Caco-2 (cell line): Measurements from ENCODE around the gene EGFR. TPM values are rescaled to one million over a fixed set of nuclear protein-coding genes. Genes with fewer than 3 reads are reported as not detected.
A peak's percentile ranks its signal among the peaks of the same experiment; 100 is the strongest.

ENCODE experiments used
- Bru-seq: library from RNA; stranded (reverse); fragments of 400-500 nt; gene quantifications from one replicate; lab custom pipeline; 2021; lab: Mats Ljungman, UMichigan
- BruChase-seq, 2 experiments: library from RNA; stranded (reverse); fragments of 400-500 nt; gene quantifications; one replicate each; lab custom pipeline; 2021; lab: Mats Ljungman, UMichigan
- BruUV-seq: library from RNA; stranded (reverse); fragments of 400-500 nt; replicated peaks from 2 replicates; lab custom pipeline; 2021; lab: Mats Ljungman, UMichigan
- CTCF ChIA-PET: fragments of 300-600 bp; sonication (Branson Sonifier 250); formaldehyde crosslinking; loops from one replicate; lab custom pipeline; 2022; ENCODE audit warnings: antibody characterized with exemption; lab: Charles Lee
- POLR2A ChIA-PET: fragments of 300-600 bp; sonication (Branson Sonifier 250); formaldehyde crosslinking; loops from one replicate; lab custom pipeline; 2022; ENCODE audit warnings: antibody characterized with exemption; lab: Charles Lee
- DNase-seq, 2 experiments: peaks; one replicate each; pipeline versions ENCODE4 v3.0.0 to v3.0.0-alpha.2; 2020 to 2022
- H3K27me3 ChIP-seq: replicated peaks from 2 replicates; pipeline ENCODE4 v1.6.0; 2011; ENCODE audit warnings: low read length; ENCODE audit not compliant: control insufficient read depth, insufficient read depth
- H3K36me3 ChIP-seq: 2 replicates; pipeline ENCODE4 v1.5.1; 2011; ENCODE audit warnings: low read length; ENCODE audit not compliant: control insufficient read depth, insufficient read depth
- H3K4me1 ChIP-seq: fragments of 250-450 bp; sonication (Bioruptor Pico); 2 replicates; pipeline ENCODE4 v1.5.1; 2020; ENCODE audit warnings: mild to moderate bottlenecking
- H3K4me3 ChIP-seq: 2 replicates; pipeline ENCODE4 v1.5.1; 2011; ENCODE audit warnings: low read depth, mild to moderate bottlenecking, control low read depth, low read length
- H3K9me3 ChIP-seq: fragments of 250-450 bp; sonication (Bioruptor Pico); 2 replicates; pipeline ENCODE4 v1.5.1; 2020; ENCODE audit warnings: mild to moderate bottlenecking, moderate library complexity
- H3K27ac Mint-ChIP-seq: one replicate; pipeline ENCODE4 v1.8.0; 2022; ENCODE audit warnings: mixed read lengths; ENCODE audit not compliant: unreplicated experiment
- H3K27me3 Mint-ChIP-seq: one replicate; pipeline ENCODE4 v1.8.0; 2022; ENCODE audit warnings: mixed read lengths; ENCODE audit not compliant: insufficient read depth, unreplicated experiment
- H3K36me3 Mint-ChIP-seq: one replicate; pipeline ENCODE4 v1.8.0; 2022; ENCODE audit warnings: mild to moderate bottlenecking, mixed read lengths; ENCODE audit not compliant: insufficient read depth, unreplicated experiment
- H3K4me1 Mint-ChIP-seq: one replicate; pipeline ENCODE4 v1.8.0; 2022; ENCODE audit warnings: low read depth, mixed read lengths; ENCODE audit not compliant: unreplicated experiment
- H3K4me3 Mint-ChIP-seq: one replicate; pipeline ENCODE4 v1.8.0; 2022; ENCODE audit warnings: mild to moderate bottlenecking, moderate library complexity, mixed read lengths; ENCODE audit not compliant: unreplicated experiment
- H3K9me3 Mint-ChIP-seq: one replicate; pipeline ENCODE4 v1.8.0; 2022; ENCODE audit warnings: mixed read lengths; ENCODE audit not compliant: unreplicated experiment
- intact Hi-C: fragments of 100-400 bp; cut with micrococcal nuclease; formaldehyde crosslinking; loops from one replicate; pipeline ENCODE4 v1.10.0; 2022; ENCODE audit not compliant: unreplicated experiment
- long read RNA-seq: library from polyadenylated mRNA; stranded (forward); transcript quantifications from one replicate; pipeline ENCODE4 v2.0.0, GENCODE V29; 2022
- total RNA-seq: library from RNA; stranded (reverse); gene quantifications from 2 replicates; pipeline ENCODE4 v1.2.3, GENCODE V29; 2022
- TF ChIP-seq, protein P1 (sequence below), 2 experiments: fragments of 200-600 bp in 1 of 2; IDR thresholded peaks; 1 replicate in 1 of 2; 2 replicates in 1 of 2; pipeline versions ENCODE4 v1.5.1 to v1.8.0; 2011 to 2022; ENCODE audit warnings: antibody characterized with exemption in 1 of 2, control low read depth in 1 of 2, inconsistent platforms in 1 of 2, low read depth in 1 of 2, low read length in 1 of 2, mild to moderate bottlenecking in 1 of 2, moderate library complexity in 1 of 2; ENCODE audit not compliant: insufficient read depth in 1 of 2, severe bottlenecking in 1 of 2, unreplicated experiment in 1 of 2

Gene EGFR
- 55.1 and 60.1 TPM in 2 replicates for total RNA-seq
- percentile 79 among the genes with signal in this experiment for Bru-seq, nascent RNA
- percentile 76 among the genes with signal in this experiment for BruChase-seq, experiment 1, labeled RNA remaining after a 2-hour chase
- BruChase-seq, experiment 2, labeled RNA remaining after a 6-hour chase = percentile 78 among the genes with signal in this experiment
- long read RNA-seq, full-length matches to known transcripts = 9 of 44 reads
- long read RNA-seq, partial matches to known transcripts = 10 of 44 reads
- long read RNA-seq, other reads (novel, unspliced or antisense) = 25 of 44 reads

DNA sequence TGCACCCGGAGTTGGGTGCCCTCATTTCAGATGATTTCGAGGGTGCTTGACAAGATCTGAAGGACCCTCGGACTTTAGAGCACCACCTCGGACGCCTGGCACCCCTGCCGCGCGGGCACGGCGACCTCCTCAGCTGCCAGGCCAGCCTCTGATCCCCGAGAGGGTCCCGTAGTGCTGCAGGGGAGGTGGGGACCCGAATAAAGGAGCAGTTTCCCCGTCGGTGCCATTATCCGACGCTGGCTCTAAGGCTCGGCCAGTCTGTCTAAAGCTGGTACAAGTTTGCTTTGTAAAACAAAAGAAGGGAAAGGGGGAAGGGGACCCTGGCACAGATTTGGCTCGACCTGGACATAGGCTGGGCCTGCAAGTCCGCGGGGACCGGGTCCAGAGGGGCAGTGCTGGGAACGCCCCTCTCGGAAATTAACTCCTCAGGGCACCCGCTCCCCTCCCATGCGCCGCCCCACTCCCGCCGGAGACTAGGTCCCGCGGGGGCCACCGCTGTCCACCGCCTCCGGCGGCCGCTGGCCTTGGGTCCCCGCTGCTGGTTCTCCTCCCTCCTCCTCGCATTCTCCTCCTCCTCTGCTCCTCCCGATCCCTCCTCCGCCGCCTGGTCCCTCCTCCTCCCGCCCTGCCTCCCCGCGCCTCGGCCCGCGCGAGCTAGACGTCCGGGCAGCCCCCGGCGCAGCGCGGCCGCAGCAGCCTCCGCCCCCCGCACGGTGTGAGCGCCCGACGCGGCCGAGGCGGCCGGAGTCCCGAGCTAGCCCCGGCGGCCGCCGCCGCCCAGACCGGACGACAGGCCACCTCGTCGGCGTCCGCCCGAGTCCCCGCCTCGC, at the start of gene EGFR:
EGFR (plus strand) TSS at position 657 of the 830 bp plus-strand sequence. CDS start 261 bp downstream, outside the sequence.
- peak within 1 kb of the TSS; percentile 86 for H3K4me3 ChIP-seq
- CTCF ChIA-PET = interaction anchor here (0.7 to 1.0 kb wide), 2 partner anchors 141 to 237 kb away, joined by 3 read pairs; no protein-coding TSS in a partner anchor
- no peaks in the 10 kb centered on the region for H3K9me3 ChIP-seq
- peak; percentile 79 to 83 for DNase-seq
- Mint-ChIP-seq H3K27me3 (no peaks in the 10 kb centered on the region), H3K4me3 (peak within 1 kb of the TSS; percentile 81), H3K27ac (peak within 1 kb of the TSS; percentile 59), H3K4me1 (peaks cover 16% of the 10 kb centered on the region), H3K36me3 (peaks cover 8% of the 10 kb centered on the region), H3K9me3 (no peaks in the 10 kb centered on the region)
- peaks cover 32% of the 10 kb centered on the region for H3K4me1 ChIP-seq
- POLR2A ChIA-PET = interaction anchor here (0.6 to 1.1 kb wide), 5 partner anchors 32 to 170 kb away, joined by 3 to 4 read pairs (median 3); no protein-coding TSS in a partner anchor
- intact Hi-C loops = loop anchor here (1.0 to 5.0 kb wide), 5 partner anchors 30 to 246 kb away; no protein-coding TSS in a partner anchor
- no peaks in the 10 kb centered on the region for H3K36me3 ChIP-seq
- H3K27me3 ChIP-seq = no peaks in the 10 kb centered on the region
- TF ChIP-seq, protein P1, sequence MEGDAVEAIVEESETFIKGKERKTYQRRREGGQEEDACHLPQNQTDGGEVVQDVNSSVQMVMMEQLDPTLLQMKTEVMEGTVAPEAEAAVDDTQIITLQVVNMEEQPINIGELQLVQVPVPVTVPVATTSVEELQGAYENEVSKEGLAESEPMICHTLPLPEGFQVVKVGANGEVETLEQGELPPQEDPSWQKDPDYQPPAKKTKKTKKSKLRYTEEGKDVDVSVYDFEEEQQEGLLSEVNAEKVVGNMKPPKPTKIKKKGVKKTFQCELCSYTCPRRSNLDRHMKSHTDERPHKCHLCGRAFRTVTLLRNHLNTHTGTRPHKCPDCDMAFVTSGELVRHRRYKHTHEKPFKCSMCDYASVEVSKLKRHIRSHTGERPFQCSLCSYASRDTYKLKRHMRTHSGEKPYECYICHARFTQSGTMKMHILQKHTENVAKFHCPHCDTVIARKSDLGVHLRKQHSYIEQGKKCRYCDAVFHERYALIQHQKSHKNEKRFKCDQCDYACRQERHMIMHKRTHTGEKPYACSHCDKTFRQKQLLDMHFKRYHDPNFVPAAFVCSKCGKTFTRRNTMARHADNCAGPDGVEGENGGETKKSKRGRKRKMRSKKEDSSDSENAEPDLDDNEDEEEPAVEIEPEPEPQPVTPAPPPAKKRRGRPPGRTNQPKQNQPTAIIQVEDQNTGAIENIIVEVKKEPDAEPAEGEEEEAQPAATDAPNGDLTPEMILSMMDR (IDR thresholded peaks at IDR 0.05; ENCODE audit: insufficient read depth in 1 of 2, low read depth in 1 of 2, low read length in 1 of 2, severe bottlenecking in 1 of 2, unreplicated experiment in 1 of 2) = no peak
- BruUV-seq = no TSS peak

- H3K9me3 Mint-ChIP-seq = peaks cover 24% of the 10 kb centered on the region
- no peaks in the 10 kb centered on the region for H3K36me3 Mint-ChIP-seq
- H3K36me3 ChIP-seq = no peaks in the 10 kb centered on the region
- no peaks in the 10 kb centered on the region for H3K27me3 ChIP-seq
- intact Hi-C loops = loop anchor here (5.0 kb wide), 1 partner anchor 218 kb away; no protein-coding TSS in a partner anchor
- H3K27ac Mint-ChIP-seq = peak overlapping the region; percentile 32
- BruUV-seq = no TSS peak
- ChIA-PET POLR2A (no interaction called here), CTCF (no interaction called here)
- no peaks in the 10 kb centered on the region for H3K27me3 Mint-ChIP-seq
- H3K4me3 ChIP-seq = no peak overlapping the region
- H3K9me3 ChIP-seq = peaks cover 16% of the 10 kb centered on the region
- peaks cover 23% of the 10 kb centered on the region for H3K4me1 Mint-ChIP-seq
- no peak for DNase-seq
- peaks cover 25% of the 10 kb centered on the region for H3K4me1 ChIP-seq
- no peak overlapping the region for H3K4me3 Mint-ChIP-seq
- TF ChIP-seq, protein P1 (IDR thresholded peaks at IDR 0.05; ENCODE audit: insufficient read depth in 1 of 2, low read depth in 1 of 2, low read length in 1 of 2, severe bottlenecking in 1 of 2, unreplicated experiment in 1 of 2) = no peak
These were observed 49.4 kb upstream of the EGFR start for GRCh38 chr7:54969208-54969967.
